NCI-H69 (cell line): ENCODE measurements around the gene PLCB3.
A peak's percentile ranks its signal among the peaks of the same experiment; 100 is the strongest.

ENCODE experiments used
- DNase-seq: peaks from one replicate; lab custom pipeline; 2025; lab: John Stamatoyannopoulos, UW

PLCB3 gene

DNA sequence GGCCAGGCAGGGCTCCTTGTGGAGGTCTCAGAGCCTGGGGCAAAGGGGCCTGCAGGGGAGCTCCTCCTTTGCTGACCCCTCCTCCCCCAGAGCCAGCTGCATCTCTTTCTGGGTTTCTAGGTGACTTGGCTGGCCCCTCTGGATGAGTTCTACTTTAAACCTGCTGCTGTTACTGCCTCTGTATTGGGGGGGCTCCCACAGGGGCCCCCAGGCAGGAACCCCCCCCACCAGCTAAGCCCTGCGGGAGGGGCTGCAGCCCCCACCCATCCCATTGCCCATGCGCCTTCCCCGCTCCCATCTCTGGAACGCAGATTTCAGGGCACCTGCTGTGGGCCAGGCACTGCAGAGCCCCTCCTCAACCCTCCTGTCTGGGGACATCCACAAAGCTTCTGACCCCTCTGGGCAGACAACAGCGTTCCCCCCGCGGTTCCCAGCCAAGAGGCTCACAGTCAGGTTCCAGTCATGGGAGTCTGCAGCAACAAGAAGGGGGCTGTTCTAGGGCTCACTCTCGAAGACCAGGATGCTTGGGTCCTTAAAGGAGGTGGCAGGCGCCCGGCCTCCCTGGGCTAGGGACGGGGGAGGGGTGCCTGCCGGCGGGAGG, 815 bp upstream of the PLCB3 start:
- DNase-seq: peak; percentile 83

DNA sequence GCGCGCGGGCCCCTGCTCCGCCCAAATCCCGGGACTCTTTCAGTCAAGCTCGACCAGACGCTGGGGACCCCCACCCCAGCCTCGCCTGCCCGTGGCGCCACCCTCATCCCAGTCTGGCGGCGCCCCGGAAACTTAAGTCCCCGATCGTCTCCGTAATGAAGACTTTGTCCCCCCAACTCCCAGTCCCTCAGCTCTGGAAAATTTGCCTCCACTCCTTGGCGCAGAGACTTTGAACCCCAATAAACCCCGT, 348 bp downstream of the PLCB3 start:
- DNase-seq: no peak

DNA sequence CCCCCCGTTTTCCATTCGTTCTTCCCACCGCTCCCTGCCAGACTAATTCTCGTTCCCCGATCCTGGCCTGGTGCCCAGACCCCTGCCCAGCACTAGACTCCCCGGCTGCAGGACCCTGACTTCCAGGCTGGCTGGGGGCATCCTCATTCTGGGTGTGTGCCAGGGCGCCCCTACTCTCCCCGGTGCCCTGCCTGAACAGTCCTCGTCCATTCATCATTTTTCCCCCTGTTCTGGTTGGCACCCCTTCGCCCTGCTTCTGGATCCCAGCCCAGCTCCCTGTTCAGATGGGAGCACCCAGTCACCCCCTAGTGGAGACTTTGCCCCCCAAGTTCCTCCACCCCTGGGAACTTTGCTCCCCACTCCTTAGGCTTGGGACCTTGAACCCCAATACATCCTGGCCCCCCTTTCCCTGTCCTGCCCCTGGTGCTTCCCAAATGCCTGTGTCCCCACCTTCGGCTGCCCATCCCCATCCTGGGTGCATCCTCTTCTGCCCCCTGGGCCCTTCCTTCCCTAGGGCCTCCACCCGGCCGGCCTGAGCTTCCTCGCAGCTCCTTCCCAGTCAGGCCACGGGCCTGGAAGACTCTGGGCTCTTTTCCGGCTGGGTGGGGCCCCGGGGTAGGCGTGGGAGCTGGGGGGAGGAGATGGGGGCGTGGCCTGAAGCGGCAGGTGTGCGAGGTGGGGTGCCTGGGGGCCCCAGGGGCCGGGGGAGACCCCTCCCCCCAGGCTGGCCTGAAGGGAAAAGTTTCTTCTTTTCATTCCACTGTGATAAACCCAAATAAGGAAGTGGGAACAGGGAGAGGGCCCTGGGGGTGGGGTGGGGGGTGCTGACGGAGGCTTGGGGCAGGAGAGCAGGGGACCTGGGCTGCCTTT, 908 bp downstream of the PLCB3 start:
- DNase-seq: peak; percentile 74

DNA sequence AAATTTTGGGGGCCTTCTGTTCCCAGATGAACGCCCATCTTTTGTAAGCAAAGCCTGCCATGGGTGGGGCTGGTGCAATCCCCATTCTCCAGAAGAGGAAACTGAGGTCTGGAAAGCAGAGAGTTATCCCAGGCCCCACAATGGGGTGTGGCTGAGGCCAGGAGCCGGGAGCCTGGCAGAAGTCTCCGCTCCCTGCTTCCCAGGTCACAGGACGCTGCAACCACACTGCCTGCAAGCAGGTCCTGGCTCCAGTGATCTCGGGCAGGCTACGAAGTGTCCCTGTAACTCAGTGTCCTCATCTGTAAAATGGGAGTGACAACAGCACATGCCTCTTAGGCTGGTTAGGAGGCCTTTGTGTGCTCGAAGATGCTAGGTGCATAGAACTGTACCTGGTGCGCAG, 1.7 kb downstream of the PLCB3 start:
- no peak for DNase-seq

DNA sequence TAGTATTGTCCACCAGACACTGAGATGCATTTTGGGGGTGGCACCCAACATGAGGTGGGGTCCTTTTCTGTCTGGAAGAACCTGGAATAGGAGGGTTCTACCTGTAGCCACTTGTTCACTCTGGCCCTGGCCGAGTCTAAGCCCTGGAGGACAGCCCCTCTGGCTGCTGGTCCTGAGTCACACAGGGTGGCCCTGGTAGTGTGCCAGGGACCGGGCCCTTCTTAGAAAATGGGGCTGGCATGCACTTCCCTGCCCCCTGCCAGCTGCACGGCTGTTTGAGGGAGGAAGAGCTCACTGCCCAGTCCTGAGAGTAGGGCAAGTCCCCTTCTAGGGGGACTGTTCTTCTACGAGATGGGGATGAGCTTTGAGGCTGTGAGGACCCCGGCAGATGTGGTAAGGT, 2.2 kb downstream of the PLCB3 start:
- no peak for DNase-seq

DNA sequence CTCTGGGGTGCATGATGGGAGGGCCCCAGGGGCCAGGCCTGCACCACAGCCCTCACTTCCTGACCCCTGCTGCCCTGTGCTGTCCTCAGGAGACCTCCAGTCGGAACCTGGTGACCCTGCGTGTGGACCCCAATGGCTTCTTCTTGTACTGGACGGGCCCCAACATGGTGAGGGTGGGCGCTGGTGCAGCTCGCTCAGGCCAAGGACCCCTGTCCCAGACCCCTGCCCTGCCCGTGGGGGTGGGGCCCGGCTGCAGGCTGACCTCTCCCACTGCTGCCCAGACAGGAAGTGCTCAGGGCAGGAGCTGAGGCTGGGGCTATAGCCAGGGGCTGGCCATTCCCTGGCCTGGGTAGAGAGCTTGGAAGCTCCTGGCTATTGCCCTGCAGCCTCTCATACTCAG, 3.0 kb downstream of the PLCB3 start:
- no peak for DNase-seq

DNA sequence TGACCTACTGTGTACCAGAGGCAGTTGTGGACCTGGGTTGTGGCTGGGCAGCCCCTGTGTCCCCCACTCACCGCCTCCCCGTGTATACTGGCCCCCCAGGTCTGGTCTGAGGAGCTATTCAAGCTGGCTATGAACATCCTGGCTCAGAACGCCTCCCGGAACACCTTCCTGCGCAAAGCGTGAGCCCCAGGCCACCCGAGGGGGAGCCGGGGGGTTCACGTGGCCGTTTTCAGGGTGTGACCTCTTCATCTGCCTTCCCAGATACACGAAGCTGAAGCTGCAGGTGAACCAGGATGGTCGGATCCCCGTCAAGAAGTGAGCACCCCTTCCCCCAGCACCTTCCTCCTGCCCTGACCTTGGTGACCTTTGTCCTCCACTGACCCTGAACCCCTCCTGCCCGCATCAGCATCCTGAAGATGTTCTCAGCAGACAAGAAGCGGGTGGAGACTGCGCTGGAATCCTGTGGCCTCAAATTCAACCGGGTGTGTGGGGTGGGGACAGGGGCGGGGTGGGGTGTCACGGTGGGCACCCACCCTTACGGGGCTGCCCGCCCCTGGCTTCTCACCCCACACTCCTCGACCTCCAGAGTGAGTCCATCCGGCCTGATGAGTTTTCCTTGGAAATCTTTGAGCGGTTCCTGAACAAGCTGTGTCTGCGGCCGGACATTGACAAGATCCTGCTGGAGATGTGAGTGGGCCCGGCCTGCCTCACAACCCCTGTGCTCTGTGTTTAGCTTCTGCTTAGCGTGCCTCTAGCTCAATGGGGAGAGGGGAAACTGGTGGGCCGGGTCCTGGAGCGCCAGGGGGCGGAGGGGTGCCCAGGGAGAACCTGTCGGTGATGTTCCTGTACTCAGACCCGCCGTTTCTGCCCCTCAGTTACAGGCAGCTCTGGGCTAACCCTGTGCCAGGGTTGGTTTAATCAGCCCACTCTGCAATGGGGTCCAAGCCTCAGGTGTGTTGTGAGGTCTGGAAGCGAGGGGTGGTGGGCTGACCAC, 4.1 kb downstream of the PLCB3 start:
- DNase-seq: no peak

DNA sequence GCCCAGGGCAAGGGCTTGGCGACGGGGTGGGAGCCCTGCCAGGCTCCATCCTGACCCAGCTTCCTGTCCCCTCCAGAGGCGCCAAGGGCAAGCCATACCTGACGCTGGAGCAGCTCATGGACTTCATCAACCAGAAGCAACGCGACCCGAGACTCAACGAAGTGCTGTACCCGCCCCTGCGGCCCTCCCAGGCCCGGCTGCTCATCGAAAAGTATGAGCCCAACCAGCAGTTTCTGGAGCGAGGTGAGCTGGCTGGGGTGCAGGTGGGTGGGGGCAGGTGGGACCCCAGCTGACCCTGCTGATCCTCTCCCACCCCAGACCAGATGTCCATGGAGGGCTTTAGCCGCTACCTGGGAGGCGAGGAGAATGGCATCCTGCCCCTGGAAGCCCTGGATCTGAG, 5.0 kb downstream of the PLCB3 start:
- no peak for DNase-seq

DNA sequence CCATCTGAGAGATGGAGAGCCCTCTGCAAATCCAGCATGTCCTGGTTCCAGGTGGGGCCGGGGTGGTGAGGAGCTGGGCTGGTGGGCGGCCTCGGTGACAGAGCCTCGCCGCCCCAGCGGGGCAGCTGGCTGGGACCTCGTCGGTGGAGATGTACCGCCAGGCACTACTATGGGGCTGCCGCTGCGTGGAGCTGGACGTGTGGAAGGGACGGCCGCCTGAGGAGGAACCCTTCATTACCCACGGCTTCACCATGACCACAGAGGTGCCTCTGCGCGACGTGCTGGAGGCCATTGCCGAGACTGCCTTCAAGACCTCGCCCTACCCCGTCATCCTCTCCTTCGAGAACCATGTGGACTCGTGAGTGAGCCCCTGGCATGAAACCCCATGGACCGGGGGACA, 7.0 kb downstream of the PLCB3 start:
- no peak for DNase-seq

DNA sequence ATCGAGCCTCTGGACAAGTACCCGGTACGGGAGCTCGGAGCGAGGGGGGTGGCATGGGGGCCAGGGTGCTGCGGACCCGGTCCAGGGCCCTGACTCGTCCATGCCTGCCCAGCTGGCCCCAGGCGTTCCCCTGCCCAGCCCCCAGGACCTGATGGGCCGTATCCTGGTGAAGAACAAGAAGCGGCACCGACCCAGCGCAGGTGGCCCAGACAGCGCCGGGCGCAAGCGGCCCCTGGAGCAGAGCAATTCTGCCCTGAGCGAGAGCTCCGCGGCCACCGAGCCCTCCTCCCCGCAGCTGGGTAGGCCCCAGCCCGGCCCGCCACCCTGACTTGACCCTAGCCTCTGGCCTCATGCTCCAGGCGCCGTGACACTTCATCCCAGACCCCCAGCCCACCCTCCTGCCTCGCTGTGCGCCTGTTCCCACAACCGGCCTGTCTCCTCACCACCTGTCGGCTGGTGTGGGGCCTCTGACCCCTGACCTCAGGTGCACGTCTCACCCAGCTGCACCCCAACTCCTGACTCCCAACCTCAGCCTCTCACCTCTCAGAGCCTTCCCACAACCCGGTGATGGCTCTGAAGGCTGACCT, 7.7 kb downstream of the PLCB3 start:
- no peak for DNase-seq

DNA sequence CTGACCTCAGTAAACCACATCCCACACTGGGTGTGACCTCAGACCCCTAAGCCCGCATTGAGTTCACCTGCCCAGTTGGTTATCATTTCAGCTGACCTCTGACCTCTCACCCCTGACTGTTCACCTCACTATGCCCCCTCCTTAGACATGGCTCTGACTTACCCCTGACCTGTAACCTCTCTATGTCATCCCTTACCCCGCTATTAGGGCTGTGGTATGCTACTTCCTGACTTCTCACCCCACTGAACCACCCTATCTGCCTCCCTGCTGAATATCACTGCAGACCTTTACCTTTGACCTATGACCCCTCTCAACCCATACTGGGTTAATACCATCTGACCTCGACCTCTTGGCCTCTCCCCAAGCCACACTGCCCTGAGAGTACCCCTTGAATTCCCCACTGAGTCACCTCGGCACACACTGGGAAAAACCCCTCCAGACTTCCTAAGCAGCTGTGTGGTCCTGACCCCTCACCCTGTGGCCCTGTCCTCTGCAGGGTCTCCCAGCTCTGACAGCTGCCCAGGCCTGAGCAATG, 8.3 kb downstream of the PLCB3 start:
- no peak for DNase-seq

DNA sequence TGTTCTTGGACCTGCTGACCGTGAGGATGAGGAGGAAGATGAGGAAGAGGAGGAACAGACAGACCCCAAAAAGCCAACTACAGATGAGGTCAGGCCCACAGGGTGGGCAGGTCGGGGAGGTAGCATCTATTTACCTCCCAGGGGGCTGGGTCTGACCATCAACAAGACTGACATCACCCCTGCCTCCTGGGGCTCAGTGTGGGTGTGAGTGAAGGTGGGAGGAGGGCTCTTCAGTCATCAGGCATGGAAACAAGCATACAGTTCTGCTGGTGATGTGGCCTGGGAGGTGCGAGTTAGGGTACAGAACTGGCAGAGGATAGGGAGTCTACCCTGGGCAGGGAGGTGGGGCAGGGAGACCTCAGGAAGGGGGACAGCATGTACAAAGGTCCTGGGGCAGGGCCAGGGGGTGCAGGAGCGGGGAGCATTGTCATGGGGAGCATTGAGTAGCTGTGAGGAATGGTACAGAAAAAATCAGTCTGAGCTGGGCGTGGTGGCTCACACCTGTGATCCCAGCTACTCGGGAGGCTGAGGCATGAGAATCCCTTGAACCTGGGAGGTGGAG, 8.9 kb downstream of the PLCB3 start:
- no peak for DNase-seq

DNA sequence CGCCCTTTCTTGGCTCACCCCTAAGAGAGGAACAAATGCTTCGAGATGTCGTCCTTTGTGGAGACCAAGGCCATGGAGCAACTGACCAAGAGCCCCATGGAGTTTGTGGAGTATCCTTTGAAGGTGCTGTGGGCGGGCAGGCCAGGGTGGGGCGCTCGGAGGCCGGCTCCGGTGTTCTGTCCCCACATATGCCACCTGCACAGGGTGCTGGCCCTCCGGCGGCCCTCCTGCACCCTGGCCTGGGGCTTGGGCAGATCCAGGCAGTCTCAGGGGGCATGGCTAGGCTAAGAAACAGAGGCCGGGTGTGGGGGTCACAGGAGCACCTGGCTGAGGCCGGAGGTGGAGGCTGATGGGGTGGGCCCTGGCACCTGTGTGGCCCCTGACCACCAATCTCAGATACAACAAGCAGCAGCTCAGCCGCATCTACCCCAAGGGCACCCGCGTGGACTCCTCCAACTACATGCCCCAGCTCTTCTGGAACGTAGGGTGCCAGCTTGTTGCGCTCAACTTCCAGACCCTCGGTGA, 10.3 kb downstream of the PLCB3 start:
- no peak for DNase-seq

DNA sequence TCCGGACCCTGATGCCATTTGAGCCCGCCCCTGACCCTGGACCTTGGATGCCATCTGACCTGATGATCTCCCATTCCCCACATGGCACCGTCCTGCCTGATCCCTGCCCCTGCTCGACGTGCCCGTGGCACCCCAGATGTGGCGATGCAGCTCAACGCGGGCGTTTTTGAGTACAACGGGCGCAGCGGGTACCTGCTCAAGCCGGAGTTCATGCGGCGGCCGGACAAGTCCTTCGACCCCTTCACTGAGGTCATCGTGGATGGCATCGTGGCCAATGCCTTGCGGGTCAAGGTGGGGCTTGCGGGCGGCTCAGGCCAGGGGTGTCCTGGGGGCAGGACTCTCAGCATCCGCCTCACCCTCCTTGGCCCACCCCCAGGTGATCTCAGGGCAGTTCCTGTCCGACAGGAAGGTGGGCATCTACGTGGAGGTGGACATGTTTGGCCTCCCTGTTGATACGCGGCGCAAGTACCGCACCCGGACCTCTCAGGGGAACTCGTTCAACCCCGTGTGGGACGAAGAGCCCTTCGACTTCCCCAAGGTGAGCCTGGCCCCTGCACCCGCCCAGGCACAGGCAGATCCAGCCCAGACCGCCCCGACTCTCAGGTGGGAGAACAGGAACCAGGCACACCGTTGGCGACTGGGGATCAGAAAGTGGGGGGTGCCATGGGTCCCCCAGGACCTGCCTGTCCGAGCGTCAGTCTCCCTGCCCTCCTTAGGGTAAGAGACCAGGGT, 11.1 kb downstream of the PLCB3 start:
- DNase-seq: no peak

DNA sequence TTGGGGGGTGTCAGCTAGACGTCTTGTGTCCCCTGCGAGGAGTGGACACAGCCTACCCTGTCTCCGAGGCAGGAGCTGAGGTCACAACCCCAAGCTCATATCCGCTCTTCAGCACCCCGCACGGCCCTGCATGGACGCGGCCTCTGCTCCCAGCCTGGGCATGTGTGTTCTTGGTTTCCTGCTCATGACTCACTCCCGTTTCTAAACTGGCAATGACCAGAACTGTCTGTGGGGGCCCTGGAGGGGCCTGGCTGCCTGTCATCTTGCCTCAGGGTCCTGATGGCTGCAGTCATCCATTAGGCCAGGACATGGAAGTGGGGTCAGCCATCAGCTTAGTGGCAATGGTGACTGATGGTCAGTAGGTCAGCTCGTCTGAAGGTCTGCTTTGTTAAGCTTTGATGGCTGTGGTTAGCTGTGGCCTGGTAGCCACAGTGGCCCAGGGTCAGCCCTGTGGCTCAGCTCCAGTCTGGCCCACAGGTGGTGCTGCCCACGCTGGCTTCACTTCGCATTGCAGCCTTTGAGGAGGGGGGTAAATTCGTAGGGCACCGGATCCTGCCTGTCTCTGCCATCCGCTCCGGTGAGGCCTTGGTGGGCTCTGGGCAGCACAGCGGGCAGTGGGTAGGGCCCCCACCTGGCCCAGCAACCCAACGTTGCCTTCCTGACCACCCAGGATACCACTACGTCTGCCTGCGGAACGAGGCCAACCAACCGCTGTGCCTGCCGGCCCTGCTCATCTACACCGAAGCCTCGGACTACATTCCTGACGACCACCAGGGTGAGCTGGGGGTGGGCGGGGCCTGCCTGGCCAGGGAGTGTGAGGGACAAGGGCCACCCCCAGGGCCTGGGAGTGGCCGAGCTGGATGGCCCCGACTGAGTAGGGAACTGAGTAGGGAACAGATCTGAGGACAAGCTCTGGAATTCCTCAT, 12.0 kb downstream of the PLCB3 start:
- no peak for DNase-seq

DNA sequence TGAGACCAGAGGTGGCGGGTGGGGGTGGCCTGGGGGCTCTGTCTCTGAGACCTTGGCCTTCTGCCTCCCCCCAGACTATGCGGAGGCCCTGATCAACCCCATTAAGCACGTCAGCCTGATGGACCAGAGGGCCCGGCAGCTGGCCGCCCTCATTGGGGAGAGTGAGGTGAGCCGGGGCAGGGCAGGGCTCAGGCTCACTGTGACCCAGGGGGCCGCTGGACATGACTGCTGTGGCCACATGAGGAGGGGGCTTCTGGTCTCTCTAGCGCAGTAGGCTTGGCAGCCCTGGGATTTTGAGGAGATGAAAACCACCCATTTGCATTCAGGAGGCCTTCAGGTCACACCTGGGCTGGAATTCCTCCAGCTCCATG, 12.6 kb downstream of the PLCB3 start:
- no peak for DNase-seq

DNA sequence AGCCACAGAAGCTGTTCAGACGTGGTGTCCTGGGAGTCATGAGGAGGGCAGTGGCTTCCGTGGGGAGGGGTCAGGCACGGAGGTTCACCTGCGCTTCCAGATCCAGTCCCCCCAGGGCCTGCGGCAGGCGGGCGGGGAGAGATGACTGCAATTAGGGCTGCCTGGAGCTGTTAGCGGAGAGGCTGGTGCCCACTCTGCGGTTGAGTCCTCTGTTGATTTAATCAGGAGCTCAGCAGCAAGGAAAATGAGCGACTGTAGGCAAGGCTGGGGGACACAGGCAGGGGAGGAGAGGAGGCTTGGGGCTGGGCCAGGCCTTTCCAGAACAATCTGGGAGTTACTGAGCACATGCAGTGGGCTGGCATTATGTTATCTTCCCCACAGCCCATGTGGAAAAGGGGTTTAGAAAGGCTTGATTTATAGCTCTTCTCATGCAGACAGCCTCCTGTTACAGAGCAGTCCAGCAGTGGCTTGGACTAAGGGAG, 13.1 kb downstream of the PLCB3 start:
- DNase-seq: no peak

DNA sequence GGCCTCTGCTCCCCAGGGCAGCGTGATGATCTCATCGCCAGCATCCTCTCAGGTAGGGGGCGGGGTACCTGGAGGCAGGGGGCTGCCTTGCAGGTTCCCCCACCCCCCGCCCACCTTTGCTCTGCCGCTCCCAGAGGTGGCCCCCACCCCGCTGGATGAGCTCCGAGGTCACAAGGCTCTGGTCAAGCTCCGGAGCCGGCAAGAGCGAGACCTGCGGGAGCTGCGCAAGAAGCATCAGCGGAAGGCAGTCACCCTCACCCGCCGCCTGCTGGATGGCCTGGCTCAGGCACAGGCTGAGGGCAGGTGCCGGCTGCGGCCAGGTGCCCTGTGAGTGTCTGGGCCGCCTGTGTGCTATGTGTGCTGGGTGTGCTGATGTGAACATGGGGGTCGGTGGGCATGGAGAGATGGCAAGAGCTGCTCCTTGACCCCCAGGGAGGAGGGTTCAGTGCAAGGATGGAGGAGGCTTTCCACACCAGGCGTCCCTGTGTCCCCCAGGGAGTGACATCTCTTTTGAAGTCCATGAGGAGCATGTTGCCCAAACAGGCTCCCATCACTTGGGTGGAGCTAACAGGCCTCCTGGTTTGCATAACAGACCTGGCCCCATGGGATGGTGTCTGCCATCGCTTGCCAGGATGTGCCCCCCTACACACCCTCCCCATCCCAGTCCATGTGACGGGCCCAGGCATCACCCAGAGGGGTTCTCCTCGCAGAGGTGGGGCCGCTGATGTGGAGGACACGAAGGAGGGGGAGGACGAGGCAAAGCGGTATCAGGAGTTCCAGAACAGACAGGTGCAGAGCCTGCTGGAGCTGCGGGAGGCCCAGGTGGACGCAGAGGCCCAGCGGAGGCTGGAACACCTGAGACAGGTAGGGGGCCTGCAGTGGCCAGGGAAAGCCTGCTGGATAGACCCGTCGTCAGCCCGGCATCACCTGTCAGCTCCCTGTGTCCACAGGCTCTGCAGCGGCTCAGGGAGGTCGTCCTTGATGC, 14.1 kb downstream of the PLCB3 start:
- no peak for DNase-seq

DNA sequence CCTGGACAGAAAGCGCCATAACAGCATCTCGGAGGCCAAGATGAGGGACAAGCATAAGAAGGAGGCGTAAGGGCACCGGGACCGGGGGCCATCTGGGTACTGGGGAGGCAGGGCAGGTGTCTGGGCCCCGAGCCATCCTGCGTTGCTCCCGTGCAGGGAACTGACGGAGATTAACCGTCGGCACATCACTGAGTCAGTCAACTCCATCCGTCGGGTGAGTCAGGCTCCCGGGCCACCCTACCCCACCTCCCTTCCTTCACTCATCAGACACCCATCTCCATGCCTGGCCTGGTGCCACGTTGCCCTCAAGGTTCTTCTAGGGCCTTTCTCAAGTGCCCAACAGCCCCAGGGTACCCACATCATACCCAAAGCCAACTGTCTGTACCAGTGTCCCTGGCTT, 15.0 kb downstream of the PLCB3 start:
- no peak for DNase-seq
